ENCODE results near the gene STRIP1.

DNA sequence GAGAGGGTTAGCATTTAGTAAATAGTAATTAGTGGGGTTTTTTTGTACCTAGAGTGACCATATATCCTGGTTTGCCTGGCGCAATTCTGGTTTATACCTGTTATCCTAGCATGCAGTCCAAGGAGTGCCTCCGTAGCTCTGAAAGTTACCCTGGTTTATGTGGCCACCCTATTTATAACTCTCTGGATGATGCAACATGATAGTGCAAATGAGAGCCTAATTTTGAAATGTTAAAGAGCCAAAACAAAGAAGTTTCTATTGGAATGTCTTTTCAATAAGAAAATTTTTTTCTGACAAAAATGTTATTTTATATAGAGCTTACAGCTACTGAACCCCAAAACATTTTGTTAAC, 44.1 kb upstream of the STRIP1 start:
- TF ChIP-seq, protein P1, sequence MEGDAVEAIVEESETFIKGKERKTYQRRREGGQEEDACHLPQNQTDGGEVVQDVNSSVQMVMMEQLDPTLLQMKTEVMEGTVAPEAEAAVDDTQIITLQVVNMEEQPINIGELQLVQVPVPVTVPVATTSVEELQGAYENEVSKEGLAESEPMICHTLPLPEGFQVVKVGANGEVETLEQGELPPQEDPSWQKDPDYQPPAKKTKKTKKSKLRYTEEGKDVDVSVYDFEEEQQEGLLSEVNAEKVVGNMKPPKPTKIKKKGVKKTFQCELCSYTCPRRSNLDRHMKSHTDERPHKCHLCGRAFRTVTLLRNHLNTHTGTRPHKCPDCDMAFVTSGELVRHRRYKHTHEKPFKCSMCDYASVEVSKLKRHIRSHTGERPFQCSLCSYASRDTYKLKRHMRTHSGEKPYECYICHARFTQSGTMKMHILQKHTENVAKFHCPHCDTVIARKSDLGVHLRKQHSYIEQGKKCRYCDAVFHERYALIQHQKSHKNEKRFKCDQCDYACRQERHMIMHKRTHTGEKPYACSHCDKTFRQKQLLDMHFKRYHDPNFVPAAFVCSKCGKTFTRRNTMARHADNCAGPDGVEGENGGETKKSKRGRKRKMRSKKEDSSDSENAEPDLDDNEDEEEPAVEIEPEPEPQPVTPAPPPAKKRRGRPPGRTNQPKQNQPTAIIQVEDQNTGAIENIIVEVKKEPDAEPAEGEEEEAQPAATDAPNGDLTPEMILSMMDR (IDR thresholded peaks at IDR 0.05): no peak
- TF ChIP-seq POLR2A (IDR thresholded peaks at IDR 0.05): no peak
